ENCODE measurements around the gene PLCXD3. TPM values are rescaled to one million over a fixed set of nuclear protein-coding genes. Genes with fewer than 3 reads are reported as not detected.

Gene PLCXD3
- total RNA-seq, 1 experiment from 2014 or later = 0.02 TPM

DNA sequence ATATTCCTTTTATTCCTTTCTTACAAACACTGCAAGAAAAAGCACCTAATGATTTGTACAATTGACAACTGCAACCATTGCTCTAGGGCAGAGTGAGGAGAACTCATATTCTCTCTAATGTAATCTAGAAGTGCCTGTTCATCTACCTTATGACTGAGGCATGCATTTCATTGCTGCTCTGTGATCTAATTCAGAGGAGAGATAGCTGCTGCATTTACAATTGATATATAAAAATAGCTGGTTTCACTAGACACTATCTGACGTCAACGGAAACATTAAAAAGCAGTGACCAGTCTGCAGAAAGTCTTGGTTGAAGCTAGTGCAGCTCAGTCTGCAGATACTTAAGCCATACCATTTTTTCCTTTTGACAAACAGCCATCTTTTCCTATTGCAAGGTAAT, 224.2 kb downstream of the PLCXD3 start:
- no peak for DNase-seq (ENCODE audit: low spot score)

DNA sequence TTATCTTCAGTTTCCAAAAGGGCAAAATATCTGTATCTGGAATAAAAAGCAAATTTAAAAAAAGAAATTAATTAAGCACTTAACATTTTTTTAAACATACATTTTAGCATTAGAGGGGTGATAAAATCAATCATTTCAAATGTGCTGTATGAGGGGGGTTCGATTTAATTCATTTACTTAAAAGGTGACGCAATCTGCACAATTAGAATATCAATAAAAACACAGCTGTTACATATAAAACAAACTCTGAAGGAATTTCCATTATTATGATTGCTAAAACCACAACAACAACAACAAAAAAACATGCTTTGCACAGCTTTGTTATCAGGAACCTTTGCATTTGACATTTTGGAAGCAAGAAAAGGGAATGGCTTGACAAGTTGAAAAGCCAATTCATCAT, 225.5 kb downstream of the PLCXD3 start:
- no peak for DNase-seq (ENCODE audit: low spot score)

- no peak for DNase-seq (ENCODE audit: low spot score)
These were observed 229.1 kb downstream of the PLCXD3 start for GRCh38 chr5:41281215-41281810.

DNA sequence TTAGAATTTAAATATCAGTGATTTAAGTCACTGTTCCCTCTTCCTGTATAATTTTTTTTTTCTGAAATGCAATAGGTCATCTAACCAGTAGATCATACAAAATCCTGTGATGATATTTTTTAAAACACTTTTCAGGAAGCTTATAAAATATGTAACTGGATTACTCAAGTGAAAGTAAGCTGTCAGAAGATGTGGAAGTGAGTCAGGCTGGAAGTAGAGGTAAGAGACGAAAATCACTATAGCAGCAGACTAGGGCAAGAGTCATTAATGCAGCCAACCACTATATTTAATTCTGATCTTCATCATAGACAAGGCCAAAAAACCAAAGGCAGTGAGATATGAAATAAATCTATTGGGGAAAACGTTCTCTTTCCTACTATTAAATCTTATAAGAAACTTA, 231.4 kb downstream of the PLCXD3 start:
- no peak for DNase-seq (ENCODE audit: low spot score)

DNA sequence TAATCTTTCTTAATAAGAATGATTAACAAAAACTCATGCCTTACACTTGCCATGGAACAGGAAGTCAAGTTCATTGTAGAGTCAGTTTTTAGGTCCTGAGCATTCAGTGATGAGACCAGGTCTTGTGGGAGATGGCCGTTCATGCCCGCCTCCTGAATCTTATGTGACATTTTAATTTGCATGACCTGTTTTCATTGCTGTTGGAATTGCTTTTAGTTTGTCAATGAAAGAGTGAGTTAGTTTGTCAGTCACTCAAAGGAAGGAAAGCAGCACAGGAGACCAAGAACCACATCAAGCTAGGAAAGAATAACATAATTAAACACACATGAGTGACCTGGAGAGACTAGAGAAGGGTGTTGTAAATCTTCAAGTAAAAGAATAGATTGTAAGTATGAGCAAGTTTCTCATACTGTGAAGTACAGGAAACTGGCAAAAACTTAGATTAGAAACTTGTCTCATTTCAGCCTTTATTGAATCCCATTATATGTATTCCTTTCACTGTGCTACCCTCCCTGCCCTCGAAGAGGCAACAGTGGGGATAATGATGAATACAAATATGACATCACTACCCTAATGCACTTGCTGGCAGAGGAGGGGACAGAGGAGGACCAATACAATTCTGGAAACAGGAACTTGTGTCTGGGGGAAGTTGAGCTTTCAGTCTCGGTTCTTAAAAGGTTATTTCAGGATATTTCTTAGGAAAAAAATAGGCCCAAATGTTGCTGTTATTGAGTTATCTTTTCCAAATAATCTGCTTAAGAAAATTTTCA, 232.7 kb downstream of the PLCXD3 start:
- DNase-seq (ENCODE audit: low spot score) = no peak

- no peak for DNase-seq (ENCODE audit: low spot score)
These were observed 234.4 kb downstream of the PLCXD3 start for GRCh38 chr5:41275813-41276512.

DNA sequence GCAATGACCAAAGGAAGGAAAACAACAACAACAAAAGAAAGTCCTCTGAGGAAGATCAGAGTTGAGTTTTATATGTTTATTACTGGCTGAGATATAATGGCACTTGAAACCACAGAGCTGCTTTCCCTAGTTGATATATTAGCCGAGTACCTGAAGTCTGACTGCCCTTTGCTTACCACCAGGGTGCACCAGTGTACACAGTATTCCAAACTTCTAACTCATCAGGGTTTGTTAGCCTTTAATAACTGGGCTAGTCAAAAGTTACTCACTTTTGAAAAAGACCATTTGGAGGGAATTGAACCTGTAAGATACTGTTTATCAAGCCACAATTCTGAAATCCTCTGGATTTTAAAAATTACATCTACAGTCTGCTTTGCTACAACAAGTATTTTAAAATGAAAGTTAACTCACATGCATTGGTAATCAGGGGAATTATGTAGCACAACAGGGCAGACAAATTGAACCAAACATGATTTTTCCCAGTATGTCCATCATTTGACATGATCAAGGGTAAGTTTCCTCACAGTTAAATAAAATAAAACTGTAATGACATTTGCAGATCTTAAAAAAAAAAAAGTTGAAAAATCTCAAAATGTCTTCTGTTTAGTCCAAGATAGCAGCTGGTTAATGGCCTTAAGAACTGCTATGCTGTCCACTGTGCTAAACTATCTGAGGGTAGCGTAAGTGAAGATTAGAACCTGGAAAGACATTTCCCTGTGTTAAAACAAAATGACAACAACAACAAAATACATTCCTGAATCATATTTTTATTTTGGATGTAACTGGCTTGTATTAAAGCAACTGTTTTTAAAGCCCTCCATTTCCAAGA, 239.8 kb downstream of the PLCXD3 start:
- DNase-seq (ENCODE audit: low spot score) = peak; percentile 66

DNA sequence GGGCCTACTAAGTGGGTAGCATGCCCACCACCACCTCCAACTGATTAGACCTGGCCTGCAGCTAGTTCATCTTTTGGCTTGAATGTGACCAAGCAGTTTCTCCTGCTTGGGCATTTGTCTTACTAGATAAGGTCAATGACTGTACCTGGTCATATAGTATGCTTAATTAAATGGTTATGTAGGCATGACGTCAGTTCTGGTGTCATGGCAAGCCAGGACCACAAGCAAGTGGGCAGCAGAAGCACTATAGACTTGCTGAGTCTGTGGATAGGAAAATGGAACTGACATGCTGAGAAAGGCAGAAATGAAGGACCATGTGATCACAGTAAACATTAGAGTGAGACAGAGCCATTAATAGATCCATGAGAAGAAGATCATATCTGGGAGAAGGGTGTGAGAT, 241.5 kb downstream of the PLCXD3 start:
- no peak for DNase-seq (ENCODE audit: low spot score)

GRCh38 chr5:41266377-41266776, 244.0 kb downstream of the PLCXD3 start:
- DNase-seq (ENCODE audit: low spot score) = no peak

GRCh38 chr5:41264019-41264418, 246.4 kb downstream of the PLCXD3 start:
- no peak for DNase-seq (ENCODE audit: low spot score)

- DNase-seq (ENCODE audit: low spot score) = no peak
These were observed 247.1 kb downstream of the PLCXD3 start for GRCh38 chr5:41263335-41263734.

Measured in H4 (cell line).